HPDE6-E6E7 (cell line): Measurements from ENCODE around the gene KCNJ11.
"Not testable (repeated sequence)": the region's sequence is repeated elsewhere in the genome, so short reads cannot be mapped to it uniquely, and the experiment has no call there.

Source experiments
- DNase-seq: peaks from one replicate; pipeline ENCODE4 v3.0.0; 2011; ENCODE audit warnings: missing footprints; ENCODE audit errors: extremely low spot score

Gene KCNJ11

DNA sequence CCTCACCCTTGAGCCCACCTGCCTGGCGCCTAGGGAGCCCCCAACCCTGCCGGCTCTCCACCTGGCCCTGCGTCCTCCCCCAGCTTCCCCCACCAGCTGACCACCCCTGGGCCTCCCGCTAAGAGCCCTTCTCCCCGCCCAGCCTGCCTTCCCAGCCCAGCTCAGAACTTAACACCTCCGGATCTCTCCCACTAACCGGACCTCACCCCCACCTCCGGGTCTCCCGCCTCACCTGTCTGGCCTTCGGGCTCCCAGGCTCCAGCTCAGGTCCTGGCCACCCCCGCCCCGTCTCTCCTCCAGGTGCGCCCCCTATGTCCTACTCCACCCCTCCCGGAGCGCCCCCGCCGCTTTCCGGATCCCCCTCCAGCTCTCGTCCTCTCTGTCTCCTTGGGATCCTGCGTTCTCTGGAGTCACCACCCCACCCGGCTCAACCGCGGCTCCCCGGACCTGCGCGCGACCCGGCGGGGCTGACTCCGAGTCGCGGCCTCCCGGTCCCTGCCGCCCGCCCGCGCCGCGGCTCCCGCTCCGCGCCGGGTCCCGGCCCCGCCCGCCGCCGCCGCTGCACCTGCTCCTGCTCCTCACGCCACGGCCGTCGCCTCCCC is at the start of gene KCNJ11:
KCNJ11 (minus strand) TSS at position 51 of the 602 bp plus-strand sequence. CDS start 568 bp downstream, outside the sequence.
- DNase-seq: no peak

DNA sequence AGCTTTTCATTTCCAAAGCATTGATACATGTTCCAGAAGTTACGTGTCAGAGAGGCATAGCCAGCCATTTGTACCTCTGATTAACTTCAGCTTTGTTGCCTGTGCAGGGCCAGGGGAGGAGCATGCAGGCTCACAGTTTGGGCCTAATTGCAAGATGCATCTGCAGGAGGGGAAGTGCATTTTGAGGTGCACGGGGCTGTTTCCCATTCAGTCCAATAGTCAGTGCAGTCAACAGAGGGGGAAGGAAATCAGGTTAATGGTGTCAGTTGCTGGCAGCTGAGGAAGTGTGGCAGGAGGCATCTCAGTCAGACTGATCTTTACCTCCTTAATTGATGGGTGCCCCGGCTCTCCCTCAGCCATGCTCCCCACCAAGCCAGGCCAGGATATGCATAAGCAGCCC is 48.9 kb upstream of the KCNJ11 start:
- DNase-seq: no peak

DNA sequence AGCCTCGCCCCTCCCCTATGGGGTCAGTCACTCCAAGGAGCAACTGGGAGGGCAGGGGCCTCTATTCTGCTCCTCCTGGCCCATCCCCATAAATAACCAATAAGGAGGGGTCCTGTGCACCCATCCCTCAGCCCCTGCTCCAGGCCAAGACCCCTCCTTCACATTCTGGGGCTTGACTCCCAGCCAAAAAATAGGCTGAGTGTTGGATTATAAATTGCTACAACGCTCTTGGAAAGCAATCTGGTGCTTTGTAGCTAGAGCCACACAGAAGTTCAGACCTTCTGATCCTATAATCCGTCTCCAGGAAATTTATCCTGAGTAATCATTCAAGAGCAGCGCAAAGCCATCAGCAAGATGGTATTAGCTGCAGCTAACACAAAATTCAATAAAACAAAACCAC is 45.6 kb upstream of the KCNJ11 start:
- no peak for DNase-seq

DNA sequence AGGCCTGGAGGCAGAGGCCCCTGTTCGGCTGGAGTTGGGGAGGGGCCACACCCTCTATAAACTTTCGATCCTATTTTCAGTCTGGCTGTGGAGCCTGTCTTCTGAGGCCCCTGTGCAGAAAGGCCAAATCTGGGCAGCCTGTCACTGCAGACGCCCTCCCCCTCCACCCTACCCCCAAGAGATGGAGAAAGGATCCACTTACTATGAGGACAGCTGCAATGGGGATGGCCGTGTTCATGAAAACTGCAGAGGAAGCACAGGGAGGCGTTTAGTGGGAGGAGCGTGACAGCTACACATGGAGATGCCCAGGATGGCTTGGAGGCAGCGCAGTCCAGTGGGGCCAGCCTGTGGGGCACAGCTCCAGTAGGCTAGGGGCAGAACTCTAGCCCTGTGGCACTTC is 43.5 kb upstream of the KCNJ11 start:
- DNase-seq: no peak

DNA sequence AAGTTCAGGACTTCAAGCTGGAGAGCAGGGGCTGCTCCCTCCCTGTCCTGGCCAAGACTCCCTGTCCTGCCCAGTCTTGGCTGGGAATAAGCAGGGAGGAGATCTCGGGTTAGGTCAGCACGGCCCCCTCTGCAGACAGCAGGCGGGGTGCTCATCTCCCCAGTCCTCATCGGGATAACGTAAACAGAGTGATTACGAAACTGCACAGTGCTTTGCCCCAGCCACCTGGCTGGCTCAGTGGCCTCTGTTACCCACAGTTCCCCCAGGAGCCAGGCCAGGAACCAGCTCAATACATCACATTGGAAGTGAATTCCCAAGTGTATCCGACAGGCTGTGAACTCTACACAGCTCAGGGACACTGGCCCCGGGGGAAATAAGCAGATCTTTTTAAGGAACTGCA is 42.7 kb upstream of the KCNJ11 start:
- no peak for DNase-seq

DNA sequence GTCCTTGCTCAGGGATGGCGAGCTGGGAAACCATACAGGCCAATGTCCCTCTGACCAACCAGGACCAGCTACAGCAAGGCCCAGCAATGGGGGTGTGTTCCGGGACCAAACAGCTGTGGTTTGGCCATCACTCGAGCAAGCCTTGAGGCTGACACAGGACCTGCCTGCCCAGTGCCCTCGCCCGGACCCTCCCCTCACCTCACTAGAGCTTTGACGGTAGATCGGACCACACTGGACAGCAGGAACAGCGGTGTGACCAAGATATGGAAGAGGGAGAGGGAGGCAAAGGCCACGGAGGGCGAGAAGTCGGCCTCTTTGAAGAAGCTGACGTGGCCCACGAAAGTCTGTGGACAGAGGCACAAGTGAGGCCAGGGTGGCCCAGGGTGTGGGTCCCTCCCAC is 42.2 kb upstream of the KCNJ11 start:
- DNase-seq: no peak

DNA sequence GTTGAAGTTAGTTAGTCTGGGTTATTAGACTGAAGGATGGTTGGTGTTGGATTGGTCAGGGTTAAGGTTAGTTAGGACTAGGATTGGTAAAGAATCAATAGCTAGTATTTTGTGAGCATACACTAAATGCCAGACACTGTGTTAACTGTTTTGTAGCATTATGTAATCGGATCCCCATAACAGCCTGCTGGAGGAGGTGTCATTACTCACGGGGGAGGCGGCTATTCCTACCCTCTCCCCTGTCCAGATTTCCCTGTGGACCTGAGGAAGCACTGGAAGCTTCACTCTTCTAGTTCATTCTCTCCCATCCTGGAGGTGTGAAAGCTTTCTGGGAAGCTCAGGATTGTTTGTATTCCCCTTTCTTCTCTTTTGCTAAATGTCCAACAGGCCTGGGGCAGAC is 40.5 kb upstream of the KCNJ11 start:
- DNase-seq: no peak

DNA sequence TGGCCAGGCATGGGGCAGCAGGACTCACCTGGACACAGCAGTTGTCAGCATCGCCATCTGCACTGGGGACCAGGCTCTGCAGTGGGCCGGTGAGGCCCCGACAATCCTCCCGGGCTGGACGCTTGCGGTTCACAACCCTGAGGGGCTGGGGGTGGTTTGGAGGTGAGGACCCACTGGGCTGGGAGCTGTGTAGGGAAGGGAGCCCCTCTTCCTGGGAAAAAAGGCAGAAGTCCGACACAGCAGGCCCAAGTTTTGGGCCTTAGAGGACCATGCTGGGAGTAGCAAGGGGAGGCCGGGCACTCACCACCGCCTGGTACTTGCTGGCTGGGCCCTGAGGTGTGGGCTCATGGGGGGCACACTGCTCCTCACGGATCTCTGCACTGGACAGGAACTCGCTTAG is 39.8 kb upstream of the KCNJ11 start:
- DNase-seq: no peak

DNA sequence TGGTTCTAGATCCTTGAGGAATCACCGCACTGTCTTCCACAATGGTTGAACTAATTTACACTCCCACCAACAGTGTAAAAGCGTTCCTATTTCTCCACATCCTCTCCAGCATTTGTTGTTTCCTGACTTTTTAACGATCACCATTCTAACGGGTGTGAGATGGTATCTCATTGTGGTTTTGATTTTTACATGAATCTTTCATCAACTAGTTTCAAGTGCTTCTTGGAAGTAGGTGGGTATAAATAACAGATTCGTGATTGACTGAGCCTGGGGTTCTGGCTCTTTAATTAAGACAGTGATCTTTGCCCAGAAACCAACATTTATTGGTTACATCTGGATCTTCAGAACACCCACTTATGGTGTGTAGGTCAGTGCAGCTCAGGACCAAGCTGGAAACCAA is 37.8 kb upstream of the KCNJ11 start:
- DNase-seq: not testable (repeated sequence)

DNA sequence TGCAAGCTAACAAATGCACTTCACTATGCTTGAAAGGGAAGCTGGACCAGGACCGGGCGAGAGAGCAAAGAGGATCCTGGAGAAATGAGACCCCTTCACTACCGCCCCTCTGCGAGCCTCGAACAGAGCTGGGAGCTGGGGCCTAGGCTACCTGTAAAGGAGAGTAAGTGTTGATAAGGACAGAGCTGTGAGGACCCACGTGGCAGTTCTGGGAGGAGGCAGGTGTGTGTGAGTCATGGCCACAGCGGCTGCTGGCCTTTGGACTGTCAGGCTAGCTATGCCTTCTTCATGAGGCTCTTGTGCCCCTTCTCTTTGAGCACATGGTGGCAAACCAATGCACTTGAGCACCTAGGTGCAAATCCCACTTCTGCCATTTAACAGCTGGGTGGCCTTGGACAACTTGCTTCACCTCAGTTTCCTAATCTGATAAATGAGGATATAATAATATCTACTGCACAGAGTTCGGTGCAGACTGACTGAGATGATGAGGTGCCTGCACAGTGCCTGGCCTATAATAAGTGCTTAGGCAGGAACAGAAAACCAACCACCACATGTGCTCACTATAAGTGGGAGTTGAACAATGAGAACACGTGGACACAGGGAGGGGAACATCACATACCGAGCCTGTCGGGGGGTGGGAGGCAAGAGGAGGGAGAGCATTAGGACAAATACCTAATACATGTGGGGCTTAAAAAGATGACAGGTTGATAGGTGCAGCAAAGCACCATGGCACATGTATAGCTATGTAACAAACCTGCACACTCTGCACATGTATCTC is 35.3 kb upstream of the KCNJ11 start:
- DNase-seq: no peak

DNA sequence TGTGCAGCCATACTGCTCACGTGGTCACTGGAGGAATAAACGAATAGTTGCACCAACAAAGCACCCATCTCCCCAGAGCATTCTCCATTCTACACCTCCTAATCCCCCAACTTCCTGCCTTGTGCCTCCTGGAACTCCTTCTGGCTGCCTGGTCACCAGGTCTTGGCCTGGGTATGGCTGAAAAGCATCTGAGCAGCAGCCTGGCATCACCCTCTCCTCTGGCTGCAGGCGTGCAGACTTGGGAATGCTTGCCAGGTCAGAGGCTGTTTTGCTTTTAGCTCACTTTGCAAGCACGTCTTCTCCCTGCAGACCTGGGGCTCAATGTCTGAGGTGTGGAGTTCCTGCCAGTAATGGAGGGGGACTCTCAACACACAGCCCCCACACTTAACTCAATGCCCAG is 33.3 kb upstream of the KCNJ11 start:
- DNase-seq: no peak

DNA sequence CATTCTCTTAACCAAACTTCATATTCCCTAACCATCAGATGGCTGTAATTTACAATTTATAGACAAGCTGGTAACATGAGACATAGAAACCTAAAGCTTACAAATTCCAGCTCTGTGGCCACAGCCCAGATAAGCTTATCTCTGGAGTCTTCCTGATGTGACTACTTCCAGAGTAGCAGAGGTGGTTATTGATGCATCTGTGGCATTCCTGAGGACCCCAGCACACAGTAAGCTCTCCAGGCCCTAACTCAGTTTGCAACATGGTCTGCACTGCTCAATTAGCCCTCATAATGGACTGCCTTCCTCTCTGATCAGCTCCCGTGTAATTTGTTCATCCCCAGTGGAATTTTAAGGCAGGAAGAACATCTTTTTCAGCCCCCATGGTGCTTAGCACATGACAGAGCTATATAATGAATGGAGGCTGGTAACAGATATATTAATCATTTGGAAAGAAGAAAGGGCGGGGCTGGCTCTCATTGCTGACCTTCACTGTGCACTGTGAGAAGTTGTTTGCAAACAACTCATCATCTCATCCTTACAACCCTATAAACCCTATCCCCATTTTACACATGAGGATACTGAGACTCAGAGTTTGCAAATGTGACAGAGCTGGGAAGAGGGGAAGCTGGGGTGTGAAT is 30.1 kb upstream of the KCNJ11 start:
- no peak for DNase-seq

DNA sequence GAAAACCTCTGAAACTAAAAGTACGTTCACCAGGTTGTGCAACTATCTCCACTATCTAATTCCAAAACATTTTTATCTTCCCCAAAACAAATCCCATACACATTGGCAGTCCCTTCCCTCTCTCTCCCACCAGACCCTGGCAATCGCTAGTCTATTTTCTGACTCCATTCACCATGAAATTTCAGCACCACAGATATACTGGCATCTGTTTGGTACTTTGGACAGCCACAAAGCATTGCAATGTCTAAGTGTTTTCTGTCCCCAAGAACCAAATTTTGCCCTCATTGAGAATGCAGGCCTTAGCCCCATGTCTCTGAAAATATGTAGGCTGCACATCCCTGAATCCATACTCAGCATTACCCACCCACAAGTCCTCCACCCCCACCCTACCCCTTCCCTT is 28.0 kb upstream of the KCNJ11 start:
- DNase-seq: no peak

DNA sequence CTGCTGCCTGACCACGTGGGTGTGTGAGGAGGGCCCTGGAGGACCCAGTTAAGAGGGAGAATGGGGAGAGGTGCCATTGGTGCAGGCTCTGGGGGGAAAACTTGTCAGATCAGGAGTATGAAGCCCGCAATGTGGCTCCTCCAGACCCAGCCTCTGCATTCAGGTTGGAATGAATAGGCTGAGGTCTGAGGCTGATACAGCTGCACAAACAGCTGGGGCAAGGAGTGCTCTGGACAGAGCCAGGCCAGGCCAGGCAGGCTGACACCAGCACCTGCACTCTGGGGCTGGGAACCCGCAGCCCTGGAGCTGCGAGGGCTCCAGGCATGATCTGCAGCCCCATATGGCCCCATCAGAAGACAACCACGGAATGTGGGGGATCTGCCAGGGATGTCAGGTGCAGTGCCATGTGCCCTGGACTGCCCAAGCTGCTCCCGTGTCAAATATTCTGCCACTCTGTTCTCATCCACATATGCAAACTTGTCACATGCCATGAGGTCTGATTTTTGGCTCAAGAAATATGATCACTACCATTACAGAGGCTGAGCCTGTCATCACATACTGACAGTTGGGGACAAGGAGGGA is 27.2 kb upstream of the KCNJ11 start:
- DNase-seq: no peak

DNA sequence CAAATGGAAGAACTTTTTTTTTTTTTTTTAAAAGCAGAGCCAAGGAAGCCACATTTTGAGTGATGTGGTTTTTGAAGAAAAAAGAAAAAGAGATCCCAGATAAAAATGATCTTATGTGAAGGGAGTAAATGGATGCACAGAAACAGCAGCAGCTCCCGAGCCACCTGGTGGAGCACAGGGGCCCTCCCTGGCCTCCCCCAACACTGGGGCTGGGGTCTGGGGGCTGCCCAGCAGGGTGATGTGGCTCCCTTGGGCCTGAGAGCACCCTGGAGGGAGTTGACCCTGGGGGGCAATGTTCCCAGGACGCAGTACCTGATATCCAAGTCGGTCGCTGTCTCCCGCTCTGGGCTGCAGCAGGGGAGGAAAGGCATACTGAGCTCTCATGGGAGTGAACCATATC is 26.5 kb upstream of the KCNJ11 start:
- DNase-seq: no peak

DNA sequence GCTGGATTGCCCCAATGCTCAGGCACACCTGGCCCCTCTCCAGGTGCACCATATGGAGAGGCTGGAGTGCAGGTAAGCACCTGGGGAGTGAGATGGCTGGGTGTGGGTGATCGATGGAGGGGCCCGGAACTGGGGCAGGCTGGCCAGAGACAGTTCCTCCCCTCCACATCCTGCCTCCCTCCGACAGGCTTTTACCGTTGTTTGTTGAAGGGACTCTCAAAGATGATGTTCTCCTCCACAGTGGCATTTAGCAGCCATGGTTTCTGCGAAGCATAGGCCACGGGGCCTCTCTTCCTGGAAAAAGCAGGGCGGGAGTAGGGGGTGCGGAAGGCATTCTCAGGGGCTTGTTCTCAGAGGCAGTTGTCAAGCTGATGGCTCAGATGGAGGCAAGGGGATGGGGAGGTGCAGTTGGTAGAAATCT is 25.9 kb upstream of the KCNJ11 start:
- no peak for DNase-seq

DNA sequence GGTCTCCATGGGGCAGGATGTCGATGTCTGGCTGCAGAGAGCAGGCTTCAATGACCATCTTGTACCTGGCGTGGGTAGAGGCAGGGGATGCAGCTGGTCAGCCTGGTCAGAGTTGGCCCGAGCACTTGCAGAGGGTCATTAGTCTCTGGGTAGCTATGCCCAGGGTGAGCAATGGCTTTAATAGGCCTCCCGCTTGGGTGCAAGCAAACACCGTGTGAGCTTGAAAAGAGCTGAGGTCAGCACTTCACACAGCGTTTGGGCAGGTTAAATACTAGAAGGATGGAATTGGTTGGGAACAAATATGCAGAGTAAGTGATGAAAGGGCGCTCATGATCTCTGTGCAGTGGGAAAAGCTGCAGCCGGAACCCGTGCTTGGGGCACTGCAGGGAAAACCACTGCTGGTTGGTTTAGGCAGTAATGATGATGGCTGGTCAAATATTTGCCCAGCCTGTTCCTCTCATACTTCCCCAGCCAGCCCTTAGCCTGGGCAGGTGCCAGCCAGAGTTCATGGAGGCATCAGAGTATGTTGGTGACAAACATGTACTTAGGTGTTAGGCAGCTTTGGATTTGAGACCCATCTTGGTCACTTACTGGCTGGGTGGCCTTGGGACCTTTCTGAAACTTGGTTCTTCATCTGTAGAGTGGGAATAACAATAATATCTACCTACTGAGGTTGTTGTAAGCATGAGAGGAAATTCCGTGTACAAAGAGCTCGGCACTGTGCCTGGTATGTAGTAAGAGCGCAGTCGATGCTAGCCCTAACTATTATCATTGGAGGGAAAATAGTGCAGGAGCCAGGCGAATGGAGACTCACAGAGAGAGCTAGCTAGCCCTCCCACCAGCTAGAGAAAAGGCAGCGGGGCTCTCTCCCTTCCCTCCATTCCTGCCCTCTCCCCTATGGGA is 25.2 kb upstream of the KCNJ11 start:
- DNase-seq: no peak

DNA sequence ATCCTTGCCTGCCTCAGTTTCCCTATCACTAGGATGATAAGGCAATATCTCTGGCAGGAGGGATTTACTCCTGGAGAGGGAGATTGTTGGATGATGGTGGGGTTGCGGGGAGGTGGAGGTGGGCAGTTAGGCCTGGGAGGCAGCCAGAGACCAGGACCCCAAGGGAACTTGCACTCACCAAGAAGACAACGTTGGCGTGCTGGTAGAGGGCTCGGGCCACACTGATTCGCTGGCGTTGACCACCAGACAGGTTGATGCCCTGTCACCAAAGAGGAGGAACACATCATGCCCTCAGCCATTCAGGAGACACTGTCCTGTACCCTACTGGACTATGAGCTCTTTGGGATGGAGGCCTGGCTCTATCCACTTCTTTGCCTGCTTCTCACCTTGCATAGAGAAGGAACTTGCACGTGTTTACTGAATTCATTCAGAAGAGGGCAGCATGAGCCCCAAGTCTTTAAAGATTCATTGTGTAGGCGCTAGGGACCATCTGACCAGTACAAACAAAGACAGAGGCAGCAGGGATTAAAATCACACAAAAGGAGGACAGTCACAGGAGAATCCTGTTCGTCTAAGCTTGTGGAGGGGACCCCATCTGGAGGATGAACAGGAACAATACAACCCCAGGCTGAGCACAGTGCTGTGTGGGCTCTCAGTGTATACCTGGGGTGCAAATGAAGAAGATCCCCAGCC is 24.2 kb upstream of the KCNJ11 start:
- DNase-seq: no peak

DNA sequence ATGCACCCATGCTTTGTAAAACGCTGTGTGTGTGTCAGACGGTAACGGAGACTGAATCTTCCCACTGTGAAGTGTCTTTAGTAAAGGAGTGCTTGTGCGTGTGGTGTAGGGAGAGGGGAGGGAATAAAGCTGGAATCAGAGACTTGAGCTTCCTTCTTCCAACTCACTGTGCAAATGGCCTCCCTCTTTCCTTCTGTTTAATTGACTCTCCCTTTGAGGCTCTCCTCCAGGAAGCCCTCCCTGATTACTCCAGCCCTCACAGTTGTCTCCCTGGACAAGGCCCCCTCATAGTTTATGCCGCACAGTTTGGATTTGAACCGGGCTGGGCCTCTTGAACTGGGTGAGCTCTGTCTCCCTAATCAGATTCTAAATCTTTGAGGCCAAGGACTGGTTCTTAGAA is 23.0 kb upstream of the KCNJ11 start:
- no peak for DNase-seq

DNA sequence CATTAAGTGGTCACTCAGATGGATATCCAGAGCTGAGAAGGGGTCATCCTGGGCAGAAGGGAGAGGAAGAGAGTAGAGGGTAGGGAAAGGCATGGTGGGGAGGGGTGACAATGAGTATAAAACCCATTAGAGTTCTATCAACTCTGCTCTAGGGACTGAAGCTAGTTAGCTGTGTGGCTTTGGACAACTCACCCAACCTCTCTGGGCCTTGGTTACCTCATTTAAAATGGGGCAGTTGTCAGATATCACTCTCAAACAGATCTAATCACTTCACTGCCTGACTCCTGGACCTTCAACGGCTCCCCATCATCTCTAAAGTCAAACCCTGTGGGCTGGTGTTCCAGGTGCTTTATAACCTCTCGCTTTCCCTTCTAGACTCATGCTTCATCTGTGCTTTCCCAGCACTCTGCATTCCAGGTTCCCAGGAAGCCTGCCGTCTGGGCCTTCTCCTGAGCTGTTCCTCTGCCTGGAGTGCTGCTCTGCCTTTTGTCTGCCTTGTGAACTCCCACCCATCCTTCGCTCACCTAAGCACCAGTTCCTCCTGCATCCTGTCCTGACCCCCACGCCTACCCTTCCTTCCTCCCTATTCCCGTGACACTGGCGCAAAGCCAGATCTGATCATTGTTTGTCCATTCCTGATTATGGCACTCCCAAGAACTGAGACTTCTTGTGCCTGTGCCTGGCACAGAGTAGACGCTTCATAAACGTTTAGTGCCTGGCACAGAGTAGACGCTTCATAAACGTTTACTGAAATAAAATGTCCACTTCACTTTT is 22.3 kb upstream of the KCNJ11 start:
- DNase-seq: no peak
